Activated CD8-positive, alpha-beta memory T cell treated with anti-CD3 and anti-CD28 coated beads, Interleukin-2, amount 50 U/mL, for 1 hour (primary cell): Measurements from ENCODE around the gene HPS5.
"Not testable (repeated sequence)": the region's sequence is repeated elsewhere in the genome, so short reads cannot be mapped to it uniquely, and the experiment has no call there.

ENCODE experiments used
- DNase-seq: peaks from one replicate; pipeline ENCODE4 v3.0.0-alpha.2; 2020; ENCODE audit errors: extremely low read depth

HPS5 gene

GRCh38 chr11:18321969-18322711 is at the start of gene HPS5, which contains the start of gene GTF2H1:
TSS of gene HPS5 (minus strand) at chr11:18322140. CDS start at chr11:18317858, 4,282 bp downstream.
TSS of gene GTF2H1 (plus strand) at chr11:18322567. CDS start at chr11:18333075, 10,508 bp downstream.
- DNase-seq: peak; percentile 96

- DNase-seq: no peak
Measured at GRCh38 chr11:18371279-18371678, 49.3 kb upstream of the HPS5 start.

- DNase-seq: no peak
Measured at GRCh38 chr11:18369398-18369797, 47.5 kb upstream of the HPS5 start.

DNA sequence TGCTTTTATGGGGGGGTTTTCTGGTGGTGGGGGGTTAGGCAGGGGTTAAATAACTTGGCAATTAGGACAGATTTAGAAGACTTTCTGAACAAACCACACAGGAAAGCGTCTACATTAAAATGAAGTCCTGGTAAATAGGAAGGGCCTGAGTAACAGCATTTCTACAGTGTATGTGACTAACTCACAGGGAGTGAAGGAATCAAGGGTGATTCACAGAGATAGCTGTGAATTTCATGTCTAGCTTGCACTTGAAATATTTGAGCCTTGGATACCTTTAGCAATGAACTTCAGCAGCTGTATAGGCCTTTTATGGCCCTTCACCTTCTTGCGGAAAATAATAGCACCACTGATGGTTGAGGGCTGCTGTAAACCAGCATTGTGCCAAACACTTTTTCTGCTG is 46.3 kb upstream of the HPS5 start:
- DNase-seq: no peak

- no peak for DNase-seq
Measured at GRCh38 chr11:18367431-18367830, 45.5 kb upstream of the HPS5 start.

- DNase-seq: no peak
Measured at GRCh38 chr11:18366286-18366685, 44.3 kb upstream of the HPS5 start.

DNA sequence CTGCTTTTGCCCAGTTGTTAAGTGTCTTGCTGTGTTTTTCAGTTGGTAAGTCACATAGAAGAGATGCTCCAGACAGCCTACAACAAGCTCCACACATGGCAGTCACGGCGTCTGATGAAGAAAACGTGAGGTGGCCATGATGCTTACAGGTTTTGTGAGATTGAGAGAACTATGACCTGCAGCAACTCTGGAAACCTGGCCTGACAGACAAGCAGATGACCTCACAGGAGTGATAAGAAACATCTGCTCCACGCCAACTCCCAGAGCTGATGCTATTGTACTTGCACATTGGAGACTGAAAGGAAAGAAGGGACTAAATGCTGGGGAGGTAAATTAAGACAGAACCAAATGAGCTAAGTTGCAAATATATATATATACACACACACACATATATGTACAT is 43.8 kb upstream of the HPS5 start:
- no peak for DNase-seq

GRCh38 chr11:18364495-18365073 is 42.6 kb upstream of the HPS5 start:
- no peak for DNase-seq

GRCh38 chr11:18361154-18361553 is 39.2 kb upstream of the HPS5 start:
- DNase-seq: no peak

DNA sequence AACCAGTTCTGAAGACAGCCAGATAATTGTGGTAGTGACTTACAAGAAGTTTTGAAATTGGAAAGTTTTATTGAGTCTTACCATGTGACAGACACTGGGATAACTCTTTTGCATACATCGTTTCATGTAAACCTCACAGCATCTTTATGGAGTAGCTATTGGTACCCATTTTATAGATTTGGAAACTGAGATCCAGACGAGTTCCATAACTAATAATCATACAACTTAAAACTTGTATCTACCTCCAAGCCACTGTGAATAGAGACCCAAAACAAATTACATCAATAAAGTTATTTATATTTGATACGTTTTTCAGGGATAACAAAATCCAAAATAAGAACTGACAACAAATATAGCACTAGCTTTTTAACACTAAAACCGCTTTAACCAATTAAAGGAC is 36.7 kb upstream of the HPS5 start:
- DNase-seq: no peak

DNA sequence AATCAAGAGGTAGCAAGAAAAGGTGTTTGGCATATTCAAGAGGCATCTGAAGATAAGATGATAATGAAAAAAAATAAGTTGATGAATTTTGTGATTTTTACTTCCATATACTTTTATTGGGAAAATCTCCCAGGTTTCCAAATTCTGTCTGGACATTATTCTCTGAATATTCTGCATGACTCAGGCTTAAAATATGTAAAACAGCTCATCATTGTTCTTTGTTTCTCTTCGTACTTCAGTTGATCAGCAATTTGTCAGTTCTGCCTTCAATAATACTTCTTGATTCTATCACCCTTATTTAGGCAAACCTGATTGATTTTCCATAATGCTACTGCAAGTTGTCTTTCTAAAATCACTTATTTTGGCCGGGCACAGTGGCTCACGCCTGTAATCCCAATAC is 30.6 kb upstream of the HPS5 start:
- DNase-seq: no peak

- DNase-seq: no peak
Measured at GRCh38 chr11:18347471-18348125, 25.7 kb upstream of the HPS5 start.

GRCh38 chr11:18332891-18333290 is 11.0 kb upstream of the HPS5 start:
- DNase-seq: no peak

DNA sequence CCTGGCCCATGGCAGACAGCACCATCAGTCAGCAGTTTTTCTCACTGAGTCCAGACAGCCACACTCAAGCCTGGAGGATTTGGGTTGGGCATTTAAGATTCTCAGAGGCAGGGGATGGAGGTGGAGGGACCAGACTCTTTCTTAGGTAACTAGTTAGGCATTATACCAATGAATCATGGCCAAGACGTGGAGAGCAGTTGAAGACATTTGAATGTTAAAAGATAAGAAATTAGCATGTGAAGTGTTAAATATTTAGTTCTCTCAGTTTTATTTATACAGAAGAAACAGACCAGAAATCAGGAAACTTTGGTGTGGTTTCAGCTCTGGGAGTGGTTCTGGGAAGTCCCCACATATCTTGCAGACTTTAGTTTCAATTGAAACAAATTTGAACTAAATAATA is 10.4 kb upstream of the HPS5 start:
- DNase-seq: no peak

DNA sequence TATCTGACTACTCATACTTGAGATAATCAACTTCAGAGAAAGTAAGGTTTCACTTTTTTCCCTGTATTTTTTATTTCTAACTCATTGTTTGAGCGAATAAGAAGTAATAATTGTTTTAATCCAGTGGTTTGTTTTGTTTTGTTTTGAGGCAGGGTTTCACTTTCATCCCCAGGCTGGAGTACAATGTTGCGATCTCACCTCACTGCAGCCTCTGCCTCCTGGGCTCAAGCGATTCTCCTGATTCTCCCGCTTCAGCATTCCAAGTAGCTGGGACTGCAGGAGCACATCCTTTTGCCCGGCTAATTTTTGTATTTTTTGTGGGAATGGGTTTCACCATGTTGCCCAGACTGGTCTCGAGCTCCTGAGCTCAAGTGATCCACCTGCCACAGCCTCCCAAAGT is 9.0 kb upstream of the HPS5 start:
- no peak for DNase-seq

GRCh38 chr11:18329196-18329870 is 7.4 kb upstream of the HPS5 start:
- DNase-seq: no peak

DNA sequence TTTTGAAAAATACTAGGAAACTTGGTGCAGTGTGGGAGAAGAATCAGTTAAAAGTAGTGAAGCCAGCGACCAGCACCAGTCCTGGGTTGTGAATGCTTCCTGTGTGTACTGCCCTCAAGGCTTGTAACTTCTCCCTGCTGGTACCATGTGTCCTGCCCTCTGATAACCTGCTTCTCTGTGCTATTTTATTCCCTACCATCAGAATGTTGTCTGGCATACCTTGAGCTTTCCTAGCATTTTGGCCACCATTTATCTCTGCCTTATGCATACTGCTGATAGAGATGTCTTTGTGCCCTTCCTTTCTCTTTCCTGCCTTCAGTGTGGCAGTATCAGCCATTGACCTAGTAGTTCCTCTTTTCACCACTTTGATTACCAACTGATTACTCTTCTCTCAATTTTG is 2.4 kb upstream of the HPS5 start:
- no peak for DNase-seq

- not testable (repeated sequence) for DNase-seq
Measured at GRCh38 chr11:18323881-18324280, 1.9 kb upstream of the HPS5 start.

GRCh38 chr11:18322818-18323570 is 1.1 kb upstream of the HPS5 start:
- no peak for DNase-seq

DNA sequence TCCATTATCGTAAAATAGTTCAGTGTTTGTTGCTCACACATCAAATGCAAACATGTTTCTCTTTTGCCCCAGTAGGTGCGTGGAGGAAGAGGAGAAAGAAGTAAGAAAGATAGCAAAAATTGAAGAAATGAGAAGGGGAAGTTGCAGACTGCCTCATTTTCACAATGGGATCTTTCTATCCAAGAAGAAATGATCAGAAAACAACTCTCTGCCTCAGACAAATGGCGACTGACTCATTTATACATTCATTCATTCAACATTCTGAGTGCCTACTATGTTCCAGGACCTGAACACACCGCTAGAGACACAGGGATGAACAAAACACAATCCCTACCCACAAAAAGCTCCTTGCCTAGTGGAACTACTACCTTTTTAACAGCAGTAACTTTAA is 367 bp downstream of the HPS5 start:
- no peak for DNase-seq

DNA sequence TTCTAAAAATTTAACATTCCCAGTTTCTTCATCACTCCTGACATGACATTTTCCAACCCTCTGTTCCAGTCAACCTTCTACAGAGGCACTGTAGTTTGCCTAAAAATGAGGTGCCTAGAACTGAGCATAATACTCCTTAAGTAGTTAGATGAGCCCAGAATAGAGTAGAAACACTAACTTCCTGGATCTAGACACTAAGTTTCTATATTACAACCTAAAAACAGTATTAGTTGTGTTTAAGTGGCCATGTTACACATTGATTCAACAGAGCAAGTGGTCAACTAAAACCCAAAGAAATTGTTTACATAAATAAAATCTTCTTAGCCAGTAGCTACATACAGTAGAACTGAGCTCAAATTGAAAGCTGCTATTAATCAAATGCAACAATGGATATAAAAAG is 1.3 kb downstream of the HPS5 start:
- no peak for DNase-seq

GRCh38 chr11:18319914-18320313 is 2.0 kb downstream of the HPS5 start:
- DNase-seq: no peak
